ENCODE data around the gene PGK2.
"Not testable (repeated sequence)": the region's sequence is repeated elsewhere in the genome, so short reads cannot be mapped to it uniquely, and the experiment has no call there.

The PGK2 gene

DNA sequence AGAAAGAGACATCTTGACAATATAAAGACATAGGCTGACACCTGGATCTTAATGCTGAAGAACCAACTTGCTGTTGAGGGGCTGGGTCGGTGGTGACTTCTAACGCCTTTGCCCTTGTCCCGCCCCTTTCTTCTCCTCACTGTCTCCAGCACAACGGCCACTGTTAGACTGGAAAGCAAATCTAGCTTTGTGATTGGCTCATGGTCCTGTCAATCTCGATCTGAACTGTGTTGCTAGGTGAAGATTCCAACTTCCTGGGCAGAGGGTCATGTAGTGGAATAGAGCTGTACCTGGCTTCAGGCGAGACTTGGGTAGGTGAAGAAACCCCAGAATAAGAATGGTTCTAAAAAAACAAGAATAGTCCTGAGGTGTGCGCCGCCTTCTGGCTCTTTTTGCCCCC, at the start of gene PGK2:
Gene PGK2, minus strand, starts transcription at position 110 of the 400 bp plus-strand sequence. Its CDS starts 98 bp downstream, at position 12.
- DNase-seq (ENCODE audit: low read depth in 2 of 2): no peak

GRCh38 chr6:49835140-49835539, 48.1 kb upstream of the PGK2 start:
- no peak for DNase-seq (ENCODE audit: low read depth in 2 of 2)

DNA sequence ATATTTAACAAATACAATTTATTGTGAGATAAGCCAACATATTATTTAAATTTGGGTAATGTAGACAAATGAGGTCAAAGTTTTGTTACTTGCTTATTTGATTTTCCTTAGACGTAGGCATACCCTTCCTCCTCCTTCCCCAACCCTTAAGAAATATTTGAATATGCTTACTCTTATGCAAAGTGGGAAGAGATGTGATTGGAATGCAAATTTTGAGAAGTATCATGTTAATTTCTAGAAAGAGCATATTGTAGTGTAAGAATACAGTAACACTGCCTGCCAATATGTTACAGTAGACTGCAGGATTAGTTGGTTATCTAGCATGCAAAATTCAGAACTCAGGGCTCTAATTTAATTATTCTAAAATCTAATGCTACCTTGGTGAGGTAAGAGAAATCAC, 46.3 kb upstream of the PGK2 start:
- DNase-seq (ENCODE audit: low read depth in 2 of 2): no peak

GRCh38 chr6:49826743-49827406, 39.8 kb upstream of the PGK2 start:
- no peak for DNase-seq (ENCODE audit: low read depth in 2 of 2)

DNA sequence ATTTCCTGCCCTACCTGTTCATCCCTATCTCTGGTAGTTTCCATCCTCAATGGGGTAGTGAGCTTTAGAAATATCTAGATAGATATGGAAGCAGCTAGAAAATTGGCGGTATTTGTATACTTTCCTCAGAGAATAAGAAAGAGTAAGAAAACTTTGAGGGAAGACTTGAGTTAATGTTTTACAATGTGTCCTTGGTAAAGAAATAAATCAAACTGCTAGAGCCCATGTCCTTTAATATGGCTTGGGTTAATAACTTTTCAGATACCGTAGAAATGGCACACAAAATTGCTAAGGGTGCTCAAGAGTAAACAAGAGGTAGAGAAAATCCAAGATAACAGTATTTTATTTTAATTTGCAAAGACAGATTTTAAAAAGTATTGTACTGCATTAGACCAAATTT, 28.1 kb upstream of the PGK2 start:
- DNase-seq (ENCODE audit: low read depth in 2 of 2): no peak

GRCh38 chr6:49813248-49813647, 26.2 kb upstream of the PGK2 start:
- DNase-seq (ENCODE audit: low read depth in 2 of 2): no peak

DNA sequence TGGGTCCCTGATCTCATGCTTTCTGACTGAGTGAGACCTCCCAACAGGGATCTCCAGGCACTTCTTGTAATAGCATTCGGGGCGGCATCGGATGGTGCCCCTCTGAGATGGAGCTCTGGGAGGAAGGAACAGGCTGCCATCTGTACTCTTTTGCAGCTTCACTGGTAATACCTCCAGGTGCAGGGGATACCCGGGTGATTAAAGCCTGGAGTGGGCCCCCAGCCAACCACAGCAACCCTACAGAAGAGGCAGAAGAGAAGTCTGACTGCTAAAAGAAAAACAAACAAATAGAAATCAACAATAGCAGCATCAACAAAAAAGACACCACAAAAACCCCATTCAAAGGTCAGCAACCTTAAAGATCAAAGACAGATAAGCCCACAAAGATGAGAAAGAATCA, 19.1 kb upstream of the PGK2 start:
- no peak for DNase-seq (ENCODE audit: low read depth in 2 of 2)

DNA sequence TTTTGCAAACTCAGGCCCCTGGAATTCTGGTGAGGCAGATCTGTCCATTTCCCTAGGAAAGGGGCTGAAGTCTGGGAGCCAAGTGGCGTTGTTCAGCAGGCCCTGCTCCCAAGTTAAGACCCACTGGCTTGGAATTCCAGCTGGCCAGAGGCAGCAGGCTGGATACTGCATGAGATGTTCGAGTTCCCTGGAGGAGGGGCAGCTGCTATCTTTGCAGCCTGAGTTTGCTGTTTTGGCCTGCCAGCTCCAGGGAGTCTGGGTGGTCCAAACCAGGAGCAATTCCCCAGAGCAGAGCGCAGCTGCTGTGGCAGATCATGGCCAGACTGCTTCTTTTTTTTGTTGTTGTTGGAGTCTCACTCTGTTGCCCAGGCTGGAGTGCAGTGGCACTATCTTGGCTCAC, 18.2 kb upstream of the PGK2 start:
- DNase-seq (ENCODE audit: low read depth in 2 of 2): no peak

DNA sequence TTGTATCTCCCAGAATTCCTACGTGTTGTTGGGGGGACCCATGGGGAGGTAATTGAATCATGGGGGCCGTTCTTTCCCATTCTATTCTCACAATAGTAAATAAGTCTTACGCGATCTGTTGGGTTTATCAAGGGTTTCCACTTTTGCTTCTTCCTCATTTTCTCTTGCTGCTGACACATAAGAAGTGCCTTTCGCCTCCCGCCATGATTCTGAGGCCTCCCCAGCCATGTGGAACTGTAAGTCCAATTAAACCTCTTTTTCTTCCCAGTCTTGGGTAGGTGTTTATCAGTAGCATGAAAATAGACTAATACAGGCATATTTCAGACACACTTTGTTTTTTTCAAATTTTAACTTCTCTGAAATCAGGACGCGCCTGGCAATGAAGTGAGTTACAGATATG, 14.4 kb upstream of the PGK2 start:
- no peak for DNase-seq (ENCODE audit: low read depth in 2 of 2)

DNA sequence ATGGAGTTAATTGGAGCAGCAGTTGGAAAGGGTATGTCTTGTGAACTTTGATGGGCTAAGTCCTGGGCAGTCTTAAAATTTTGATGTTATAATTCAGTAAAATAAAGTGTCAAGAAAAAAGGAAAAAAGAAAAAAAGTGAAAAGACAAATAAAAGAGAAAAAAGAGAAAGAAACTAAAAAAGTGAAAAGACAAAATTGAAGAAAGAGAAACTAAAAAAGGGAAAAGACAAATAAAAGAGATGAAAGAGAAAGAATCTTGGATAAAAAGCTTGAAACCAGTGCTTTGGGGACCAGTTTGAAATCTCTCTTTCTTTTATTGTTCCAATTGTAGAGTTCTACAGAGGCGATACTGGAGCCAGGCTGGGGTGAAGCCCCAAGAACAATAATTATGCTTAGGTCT, 12.0 kb upstream of the PGK2 start:
- no peak for DNase-seq (ENCODE audit: low read depth in 2 of 2)

DNA sequence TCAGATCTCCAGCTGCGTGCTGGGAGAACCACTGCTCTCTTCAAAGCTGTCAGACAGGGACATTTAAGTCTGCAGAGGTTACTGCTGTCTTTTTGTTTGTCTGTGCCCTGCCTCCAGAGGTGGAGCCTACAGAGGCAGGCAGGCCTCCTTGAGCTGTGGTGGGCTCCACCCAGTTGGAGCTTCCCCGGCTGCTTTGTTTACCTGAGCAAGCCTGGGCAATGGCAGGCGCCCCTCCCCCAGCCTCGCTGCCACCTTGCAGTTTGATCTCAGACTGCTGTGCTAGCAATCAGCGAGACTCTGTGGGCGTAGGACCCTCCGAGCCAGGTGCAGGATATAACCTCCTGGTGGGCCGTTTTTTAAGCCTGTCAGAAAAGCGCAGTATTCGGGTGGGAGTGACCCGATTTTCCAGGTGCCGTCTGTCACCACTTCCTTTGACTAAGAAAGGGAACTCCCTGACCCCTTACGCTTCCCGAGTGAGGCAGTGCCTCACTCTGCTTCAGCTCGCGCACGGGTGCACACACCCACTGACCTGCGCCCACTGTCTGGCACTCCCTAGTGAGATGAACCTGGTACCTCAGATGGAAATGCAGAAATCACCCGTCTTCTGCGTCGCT, 9.9 kb upstream of the PGK2 start:
- DNase-seq (ENCODE audit: low read depth in 2 of 2): not testable (repeated sequence)

- no peak for DNase-seq (ENCODE audit: low read depth in 2 of 2)
These were observed 3.3 kb upstream of the PGK2 start for GRCh38 chr6:49790341-49790740.

GRCh38 chr6:49784272-49784671, 2.8 kb downstream of the PGK2 start:
- no peak for DNase-seq (ENCODE audit: low read depth in 2 of 2)

DNA sequence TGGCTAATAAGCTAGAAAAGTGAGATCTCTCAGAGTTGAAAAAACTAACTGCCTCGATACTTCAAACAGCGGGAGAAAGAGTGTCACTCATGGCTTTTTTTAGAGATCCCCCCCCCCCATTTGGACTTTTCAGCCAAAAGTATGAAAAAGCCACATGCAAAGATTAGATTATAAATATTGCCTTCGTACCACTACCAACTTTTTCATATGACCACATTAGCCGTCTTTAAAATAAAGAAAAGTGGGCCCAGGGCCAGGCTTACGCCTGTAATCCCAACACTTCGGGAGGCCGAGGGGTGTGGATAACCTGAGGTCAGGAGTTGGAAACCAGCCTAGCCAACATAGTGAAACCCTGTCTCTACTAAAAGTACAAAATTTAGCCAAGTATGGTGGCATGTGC, 4.4 kb downstream of the PGK2 start:
- no peak for DNase-seq (ENCODE audit: low read depth in 2 of 2)

GRCh38 chr6:49782293-49782692, 4.8 kb downstream of the PGK2 start:
- DNase-seq (ENCODE audit: low read depth in 2 of 2): no peak

DNA sequence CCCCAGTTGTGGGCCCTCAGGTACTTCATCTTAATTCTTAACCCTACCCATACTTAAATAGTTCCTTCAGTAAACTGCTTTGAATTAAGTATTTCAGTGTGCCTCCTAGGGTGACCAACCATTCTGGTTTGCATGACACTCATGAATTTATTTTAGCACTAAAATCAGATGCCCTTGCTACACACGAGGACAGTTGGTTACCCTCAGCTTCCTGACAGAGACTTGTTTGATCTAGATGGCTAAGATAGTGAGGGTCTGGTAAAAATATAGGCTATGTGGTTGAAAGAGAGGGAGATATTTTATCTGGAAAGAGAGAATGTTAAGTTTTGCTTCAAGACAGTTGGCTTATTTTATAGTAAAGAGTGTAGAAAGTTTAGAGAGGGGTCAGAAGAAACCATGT, 10.6 kb downstream of the PGK2 start:
- DNase-seq (ENCODE audit: low read depth in 2 of 2): no peak

- no peak for DNase-seq (ENCODE audit: low read depth in 2 of 2)
These were observed 12.0 kb downstream of the PGK2 start for GRCh38 chr6:49775043-49775442.

- DNase-seq (ENCODE audit: low read depth in 2 of 2): no peak
These were observed 14.8 kb downstream of the PGK2 start for GRCh38 chr6:49772285-49772684.

DNA sequence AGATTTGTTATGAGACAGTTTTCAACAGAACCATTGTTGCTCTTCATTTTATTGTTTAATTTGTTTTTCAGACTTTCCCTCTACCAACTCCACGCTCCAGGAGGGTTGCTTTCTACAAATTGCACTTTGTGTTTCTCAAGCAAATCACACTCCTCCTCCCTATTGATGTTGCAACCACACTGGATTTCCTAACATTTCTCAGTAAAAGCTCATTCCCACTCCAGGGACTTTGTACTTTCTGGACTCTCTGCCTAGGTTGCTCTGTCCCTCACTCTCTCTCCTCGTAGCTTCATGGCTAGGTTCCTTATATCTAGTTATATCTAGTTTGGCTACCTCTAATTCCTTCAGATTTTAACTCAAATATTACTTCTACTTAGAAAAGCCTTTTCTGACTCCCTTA, 20.3 kb downstream of the PGK2 start:
- DNase-seq (ENCODE audit: low read depth in 2 of 2): no peak

DNA sequence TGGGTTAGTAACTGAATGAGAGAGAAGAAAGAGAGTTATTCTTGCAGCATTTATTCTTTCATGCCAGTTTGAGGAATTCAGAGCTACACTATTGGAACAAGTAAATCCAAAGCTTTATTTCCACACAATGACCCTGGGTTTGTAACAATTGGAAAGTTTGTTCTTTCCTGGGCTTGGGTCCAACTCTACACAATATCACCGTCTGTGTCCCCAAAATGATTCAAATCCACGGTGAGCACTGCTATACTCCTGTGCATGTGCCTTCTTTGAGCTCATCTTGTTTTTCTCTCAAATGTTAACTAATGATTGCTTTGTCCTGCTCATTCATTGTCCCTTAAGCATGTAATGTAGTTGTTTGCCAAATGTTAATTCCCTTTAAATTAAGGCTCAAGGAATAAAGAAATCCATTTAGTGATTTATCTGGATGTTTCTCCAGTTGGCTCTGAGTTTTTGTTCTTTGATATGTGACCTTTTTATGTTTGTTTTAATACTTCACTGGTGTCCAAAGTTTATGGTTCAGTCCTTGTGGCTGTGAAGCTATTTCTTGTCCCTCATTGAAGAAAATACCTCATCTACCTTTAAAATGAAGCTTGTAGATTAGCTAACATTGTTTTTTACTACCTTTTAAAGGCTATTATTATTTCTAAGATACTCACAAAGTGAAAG, 22.4 kb downstream of the PGK2 start:
- DNase-seq (ENCODE audit: low read depth in 2 of 2): no peak

DNA sequence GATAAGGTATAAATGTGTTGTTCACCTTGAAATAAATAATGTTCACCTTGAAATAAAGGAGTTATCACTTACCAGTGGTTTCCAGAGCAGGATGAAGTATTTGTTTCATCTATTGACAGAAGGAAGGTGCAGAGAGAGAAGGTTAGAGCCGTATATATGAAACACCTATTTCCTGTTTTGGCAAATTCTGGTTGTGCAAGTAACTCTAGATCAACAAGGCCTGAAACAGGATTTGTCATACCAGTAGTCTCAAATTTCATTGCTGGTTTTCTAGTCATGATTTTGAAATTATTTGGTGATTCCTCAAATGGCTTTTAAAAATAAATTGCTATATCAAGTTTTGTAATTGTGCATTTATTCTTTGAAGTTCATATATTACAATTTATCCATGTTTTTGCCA, 42.8 kb downstream of the PGK2 start, which contains the start of gene CRISP3:
Gene CRISP3, minus strand, starts transcription at position 130 of the 400 bp plus-strand sequence. Its CDS starts 21 bp downstream, at position 109.
- DNase-seq (ENCODE audit: low read depth in 2 of 2): no peak

GRCh38 chr6:49743429-49743828, 43.7 kb downstream of the PGK2 start:
- no peak for DNase-seq (ENCODE audit: low read depth in 2 of 2)

DNA sequence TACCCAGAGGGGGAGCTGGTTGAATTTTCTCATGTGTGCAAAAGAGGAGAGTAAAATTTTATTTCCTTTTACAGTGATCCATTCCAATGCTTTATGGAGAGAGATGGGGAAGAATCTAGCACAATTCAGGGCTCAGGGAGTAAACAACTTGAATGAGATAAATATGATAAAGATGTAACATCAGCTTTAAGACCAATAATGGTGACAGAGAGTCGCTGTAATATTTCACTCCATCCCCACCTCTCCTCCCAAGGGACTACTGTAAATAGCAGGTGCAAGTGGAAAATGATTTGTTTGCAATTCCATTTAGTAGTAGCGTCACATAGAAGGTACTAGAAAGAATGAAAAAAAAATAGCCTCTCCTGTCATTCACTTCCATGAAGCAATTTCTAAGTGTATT, 47.7 kb downstream of the PGK2 start:
- DNase-seq (ENCODE audit: low read depth in 2 of 2): no peak

Data from activated CD4-positive, alpha-beta T cell treated with anti-CD3 and anti-CD28 coated beads for 24 hours (primary cell).